Activated naive CD8-positive, alpha-beta T cell treated with anti-CD3 and anti-CD28 coated beads, Interleukin-2, amount 50 U/mL, for 24 hours (primary cell): ENCODE results near the gene HSD17B1.
A peak's percentile ranks its signal among the peaks of the same experiment; 100 is the strongest.
"Not testable (repeated sequence)": the region's sequence is repeated elsewhere in the genome, so short reads cannot be mapped to it uniquely, and the experiment has no call there.

ENCODE experiments used
- ATAC-seq: fragments of 150-1000 bp; cut with Tn5 transposase; one replicate; pipeline ENCODE4 v1.10.0; 2021
- DNase-seq: peaks from one replicate; pipeline ENCODE4 v3.0.0; 2021
- H3K27ac Mint-ChIP-seq: one replicate; pipeline ENCODE4 v1.8.0; 2021; ENCODE audit warnings: mild to moderate bottlenecking, mixed read lengths
- H3K27me3 Mint-ChIP-seq: one replicate; pipeline ENCODE4 v1.8.0; 2021; ENCODE audit warnings: mixed read lengths
- H3K36me3 Mint-ChIP-seq: one replicate; pipeline ENCODE4 v1.8.0; 2021; ENCODE audit warnings: low read depth, mixed read lengths
- H3K4me1 Mint-ChIP-seq: one replicate; pipeline ENCODE4 v1.8.0; 2021; ENCODE audit warnings: mixed read lengths
- H3K4me3 Mint-ChIP-seq: one replicate; pipeline ENCODE4 v1.8.0; 2021; ENCODE audit warnings: mild to moderate bottlenecking, moderate library complexity, mixed read lengths
- H3K9me3 Mint-ChIP-seq: one replicate; pipeline ENCODE4 v1.8.0; 2021; ENCODE audit warnings: mixed read lengths

Gene HSD17B1

GRCh38 chr17:42552736-42553135 lies at the start of gene HSD17B1:
TSS of gene HSD17B1 (plus strand) at chr17:42552923. CDS start at chr17:42552934, 11 bp downstream.
- not testable (repeated sequence) for H3K27me3 Mint-ChIP-seq

GRCh38 chr17:42502926-42503325 lies 49.8 kb upstream of the HSD17B1 start:
- ATAC-seq (no peak), DNase-seq (no peak)
- Mint-ChIP-seq H3K9me3 (no peaks in the 10 kb centered on the region), H3K4me3 (no peak overlapping the region), H3K36me3 (peaks cover 21% of the 10 kb centered on the region), H3K4me1 (peaks cover 2% of the 10 kb centered on the region), H3K27ac (no peak overlapping the region), H3K27me3 (no peaks in the 10 kb centered on the region)

More at GRCh38 chr17:42552736-42553135, at the start of gene HSD17B1:
- not testable (repeated sequence) for DNase-seq, H3K9me3 Mint-ChIP-seq, H3K36me3 Mint-ChIP-seq, ATAC-seq
- peak within 1 kb of the TSS; percentile 86 for H3K27ac Mint-ChIP-seq
- peak within 1 kb of the TSS; percentile 86 for H3K4me3 Mint-ChIP-seq
- peaks cover 30% of the 10 kb centered on the region for H3K4me1 Mint-ChIP-seq

GRCh38 chr17:42507671-42508070 lies 45.1 kb upstream of the HSD17B1 start:
- no peak for DNase-seq
- no peak overlapping the region for H3K27ac Mint-ChIP-seq
- H3K27me3 Mint-ChIP-seq, result peaks cover 2% of the 10 kb centered on the region
- ATAC-seq, result no peak
- no peaks in the 10 kb centered on the region for H3K9me3 Mint-ChIP-seq
- H3K4me1 Mint-ChIP-seq, result peaks cover 2% of the 10 kb centered on the region
- H3K36me3 Mint-ChIP-seq, result peaks cover 16% of the 10 kb centered on the region
- no peak overlapping the region for H3K4me3 Mint-ChIP-seq

GRCh38 chr17:42508426-42509165 lies 44.1 kb upstream of the HSD17B1 start:
- Mint-ChIP-seq H3K36me3 (peaks cover 12% of the 10 kb centered on the region), H3K27ac (no peak overlapping the region), H3K4me3 (no peak overlapping the region), H3K9me3 (no peaks in the 10 kb centered on the region), H3K27me3 (peaks cover 2% of the 10 kb centered on the region), H3K4me1 (no peaks in the 10 kb centered on the region)
- ATAC-seq, result no peak
- no peak for DNase-seq

DNA sequence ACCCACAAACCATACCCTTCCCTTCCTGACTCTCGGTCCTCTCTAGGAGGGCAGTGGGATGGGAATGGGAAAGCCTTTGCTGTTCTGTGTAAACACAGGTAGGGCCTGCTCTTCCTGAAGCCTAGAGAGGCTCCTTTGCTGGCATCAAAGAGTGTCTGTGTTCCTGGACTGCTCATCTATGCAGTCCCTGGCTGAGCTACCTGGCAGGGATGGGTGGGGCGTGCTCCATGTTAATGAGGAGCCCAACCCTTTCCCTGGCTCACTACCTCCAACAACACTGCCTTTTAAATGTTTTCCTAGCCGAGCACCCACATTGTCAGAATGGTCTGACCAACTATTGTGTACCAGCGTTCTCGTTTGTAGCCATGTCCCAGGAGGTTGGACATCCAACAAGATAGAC lies 43.3 kb upstream of the HSD17B1 start:
- Mint-ChIP-seq H3K27me3 (peaks cover 2% of the 10 kb centered on the region), H3K9me3 (no peaks in the 10 kb centered on the region), H3K4me3 (no peak overlapping the region), H3K27ac (no peak overlapping the region), H3K36me3 (peaks cover 12% of the 10 kb centered on the region), H3K4me1 (no peaks in the 10 kb centered on the region)
- DNase-seq, result no peak
- ATAC-seq, result no peak

DNA sequence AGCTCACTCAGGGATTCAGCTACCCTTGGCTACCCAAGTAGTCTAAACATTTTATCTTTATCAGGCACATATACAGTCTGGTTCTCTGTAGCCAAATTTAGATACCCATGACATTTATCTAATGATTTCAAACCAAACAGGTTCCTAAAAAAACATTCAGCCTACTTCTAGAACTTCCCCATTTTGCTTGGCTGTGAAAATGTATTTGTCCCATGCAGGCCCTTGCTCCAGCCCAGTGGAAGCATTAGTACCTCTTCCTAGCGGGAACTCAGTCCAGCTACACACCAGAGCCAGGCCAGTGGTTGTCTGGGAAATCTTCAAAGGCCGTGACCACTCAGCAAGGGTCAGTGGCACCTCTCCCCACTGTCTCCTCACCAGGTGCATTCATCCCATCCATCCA lies 42.9 kb upstream of the HSD17B1 start:
- DNase-seq, result no peak
- Mint-ChIP-seq H3K9me3 (no peaks in the 10 kb centered on the region), H3K36me3 (peaks cover 12% of the 10 kb centered on the region), H3K27ac (no peak overlapping the region), H3K4me1 (no peaks in the 10 kb centered on the region), H3K27me3 (peaks cover 2% of the 10 kb centered on the region), H3K4me3 (no peak overlapping the region)
- ATAC-seq, result no peak

GRCh38 chr17:42512246-42512645 lies 40.5 kb upstream of the HSD17B1 start:
- H3K27ac Mint-ChIP-seq, result no peak overlapping the region
- peaks cover 2% of the 10 kb centered on the region for H3K27me3 Mint-ChIP-seq
- H3K4me1 Mint-ChIP-seq, result no peaks in the 10 kb centered on the region
- H3K9me3 Mint-ChIP-seq, result no peaks in the 10 kb centered on the region
- ATAC-seq (no peak), DNase-seq (no peak)
- H3K36me3 Mint-ChIP-seq, result peaks cover 9% of the 10 kb centered on the region
- no peak overlapping the region for H3K4me3 Mint-ChIP-seq

GRCh38 chr17:42512733-42513251 lies 39.9 kb upstream of the HSD17B1 start:
- Mint-ChIP-seq H3K9me3 (no peaks in the 10 kb centered on the region), H3K27ac (no peak overlapping the region), H3K4me1 (peaks cover 3% of the 10 kb centered on the region), H3K27me3 (peaks cover 2% of the 10 kb centered on the region), H3K4me3 (no peak overlapping the region), H3K36me3 (peaks cover 6% of the 10 kb centered on the region)
- DNase-seq (no peak), ATAC-seq (no peak)

GRCh38 chr17:42513686-42514085 lies 39.0 kb upstream of the HSD17B1 start:
- Mint-ChIP-seq H3K9me3 (no peaks in the 10 kb centered on the region), H3K27ac (no peak overlapping the region), H3K4me1 (peaks cover 3% of the 10 kb centered on the region), H3K36me3 (peaks cover under 1% of the 10 kb centered on the region), H3K27me3 (peaks cover 2% of the 10 kb centered on the region), H3K4me3 (no peak overlapping the region)
- no peak for ATAC-seq
- no peak for DNase-seq

- H3K4me1 Mint-ChIP-seq, result peaks cover 3% of the 10 kb centered on the region
Observed at GRCh38 chr17:42514279-42514678, 38.4 kb upstream of the HSD17B1 start.

GRCh38 chr17:42514867-42515266 lies 37.9 kb upstream of the HSD17B1 start:
- H3K4me3 Mint-ChIP-seq, result no peak overlapping the region
- H3K27me3 Mint-ChIP-seq, result peaks cover 2% of the 10 kb centered on the region
- ATAC-seq (no peak), DNase-seq (no peak)
- no peaks in the 10 kb centered on the region for H3K9me3 Mint-ChIP-seq
- H3K4me1 Mint-ChIP-seq, result peaks cover 3% of the 10 kb centered on the region
- H3K36me3 Mint-ChIP-seq, result no peaks in the 10 kb centered on the region
- H3K27ac Mint-ChIP-seq, result no peak overlapping the region

More at GRCh38 chr17:42514279-42514678, 38.4 kb upstream of the HSD17B1 start:
- H3K4me3 Mint-ChIP-seq, result no peak overlapping the region
- DNase-seq (no peak), ATAC-seq (no peak)
- H3K36me3 Mint-ChIP-seq, result no peaks in the 10 kb centered on the region
- H3K9me3 Mint-ChIP-seq, result no peaks in the 10 kb centered on the region
- peaks cover 2% of the 10 kb centered on the region for H3K27me3 Mint-ChIP-seq
- H3K27ac Mint-ChIP-seq, result no peak overlapping the region

- H3K36me3 Mint-ChIP-seq, result peaks cover 8% of the 10 kb centered on the region
- no peak overlapping the region for H3K27ac Mint-ChIP-seq
- no peak overlapping the region for H3K4me3 Mint-ChIP-seq
- no peaks in the 10 kb centered on the region for H3K9me3 Mint-ChIP-seq
- DNase-seq (peak; percentile 88), ATAC-seq (peak; percentile 72)
- H3K4me1 Mint-ChIP-seq, result peaks cover 6% of the 10 kb centered on the region
- peaks cover 3% of the 10 kb centered on the region for H3K27me3 Mint-ChIP-seq
Observed at GRCh38 chr17:42517516-42517915, 35.2 kb upstream of the HSD17B1 start.

DNA sequence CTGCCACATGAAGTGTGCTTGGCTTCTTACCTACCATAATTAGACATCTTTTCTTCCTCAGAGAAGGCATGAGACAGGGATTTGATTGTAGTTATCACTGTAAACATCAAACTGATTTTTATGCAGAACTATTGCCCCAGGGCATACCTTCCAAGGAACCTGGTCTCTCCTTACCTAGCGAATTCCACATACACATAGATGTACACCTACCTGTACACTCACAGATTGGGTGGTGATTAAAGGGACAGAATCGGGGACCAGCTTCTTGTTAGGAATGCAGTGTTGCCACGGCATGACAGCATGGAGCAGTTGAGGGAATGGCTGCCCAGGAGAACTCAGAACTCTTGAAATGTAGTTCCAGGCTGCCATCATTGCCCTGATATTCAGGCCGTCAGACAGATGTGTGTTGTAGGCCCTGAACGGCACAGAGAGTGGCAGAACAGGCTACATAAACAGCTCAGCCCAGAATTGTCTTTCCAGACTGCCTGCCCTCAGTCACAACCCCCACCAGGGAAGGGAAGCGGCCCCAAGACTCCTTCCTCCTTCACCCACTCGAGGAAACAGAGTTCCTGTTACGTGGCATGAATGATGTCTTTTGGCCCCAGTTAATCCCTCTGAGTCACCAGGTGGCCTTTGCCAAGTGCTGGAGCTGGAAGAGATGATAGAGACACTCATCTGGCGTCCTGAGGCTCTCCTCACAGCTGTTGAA lies 34.5 kb upstream of the HSD17B1 start:
- Mint-ChIP-seq H3K9me3 (no peaks in the 10 kb centered on the region), H3K4me3 (no peak overlapping the region), H3K27ac (no peak overlapping the region), H3K27me3 (peaks cover 3% of the 10 kb centered on the region), H3K4me1 (peaks cover 6% of the 10 kb centered on the region), H3K36me3 (peaks cover 8% of the 10 kb centered on the region)
- DNase-seq, result no peak
- ATAC-seq, result no peak

DNA sequence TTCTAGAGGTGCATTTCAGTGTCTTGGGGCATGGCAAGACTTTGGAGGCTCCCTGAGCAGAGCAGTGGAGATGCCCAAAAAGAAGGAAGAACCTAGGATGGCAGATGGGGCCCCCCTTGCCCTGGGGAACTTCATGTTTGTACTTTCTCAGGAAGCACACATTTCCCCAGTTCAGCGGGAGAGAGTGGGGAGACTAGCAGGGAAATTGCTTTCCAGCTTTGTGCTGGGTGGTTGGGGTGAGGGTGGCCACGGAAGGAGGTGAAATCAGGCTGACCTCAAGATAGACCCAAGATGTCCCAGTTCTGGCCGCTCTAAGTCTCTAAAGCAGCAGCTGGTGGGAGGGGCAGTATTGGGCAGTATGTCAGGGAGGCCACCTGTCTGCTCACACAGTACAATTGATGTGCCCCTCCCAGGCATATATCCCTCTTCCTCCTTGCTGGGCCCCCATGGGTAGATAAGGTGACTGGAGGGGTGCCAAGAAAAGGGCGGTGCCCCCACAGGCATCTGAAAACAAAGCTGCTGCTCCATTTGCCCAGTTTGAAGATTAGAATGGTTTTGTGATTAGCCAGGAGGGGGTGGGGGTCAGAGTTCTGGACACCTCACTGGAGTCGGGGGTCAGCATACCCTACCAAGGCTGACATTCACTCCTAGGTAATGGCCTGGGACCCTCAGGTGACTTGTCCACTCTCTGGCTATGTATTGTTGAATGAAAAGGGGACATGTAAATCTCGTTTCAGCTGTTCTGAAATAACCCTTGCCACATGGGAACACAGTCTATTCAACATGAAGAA lies 33.8 kb upstream of the HSD17B1 start:
- H3K27ac Mint-ChIP-seq, result no peak overlapping the region
- ATAC-seq, result no peak
- no peak for DNase-seq
- peaks cover 3% of the 10 kb centered on the region for H3K27me3 Mint-ChIP-seq
- H3K4me3 Mint-ChIP-seq, result no peak overlapping the region
- peaks cover 12% of the 10 kb centered on the region for H3K4me1 Mint-ChIP-seq
- H3K9me3 Mint-ChIP-seq, result no peaks in the 10 kb centered on the region
- H3K36me3 Mint-ChIP-seq, result peaks cover 8% of the 10 kb centered on the region
